ENCODE measurements around the gene PTPA. TPM values are rescaled to one million over a fixed set of nuclear protein-coding genes. Genes with fewer than 3 reads are reported as not detected.

The PTPA gene
- total and polyA plus RNA-seq, 9 of the 15 experiments (the other 6 are each of a cell fraction or from before 2014, with no cell fraction given) = 1.7 to 121 (median 72.6) TPM

- TF ChIP-seq XRCC5 (IDR thresholded peaks at IDR 0.05; ENCODE audit: low read depth, low read length) (peak; percentile 89), ZBTB8A (IDR thresholded peaks at IDR 0.05; ENCODE audit: partially characterized antibody) (no peak), ILF3 (IDR thresholded peaks at IDR 0.05; ENCODE audit: borderline replicate concordance) (no peak), FUS (optimal IDR thresholded peaks at IDR 0.05; ENCODE audit: low read depth, low read length) (no peak), SREBF1 (IDR thresholded peaks at IDR 0.05; ENCODE audit: borderline replicate concordance, low read depth, low read length) (peak; percentile 34; the same call in 1 of the 2 replicates), ELK1 (CRISPR knock-in tag; IDR thresholded peaks at IDR 0.05) (no peak), ESRRA (IDR thresholded peaks at IDR 0.05; ENCODE audit: borderline replicate concordance, low read depth) (peak; percentile 97), CEBPG (CRISPR knock-in tag; IDR thresholded peaks at IDR 0.05) (peak; percentile 4; the same call in 1 of the 2 replicates), CEBPG (tag; conservative IDR thresholded peaks at IDR 0.05 in 1 of 2, IDR thresholded peaks at IDR 0.05 in 1 of 2) (no peak), SMARCB1 (IDR thresholded peaks at IDR 0.05; ENCODE audit: insufficient read length, low read depth) (no peak), MEF2D (tag; conservative IDR thresholded peaks at IDR 0.05; ENCODE audit: low read depth) (peak; percentile 86), POLR2H (tag; IDR thresholded peaks at IDR 0.05; ENCODE audit: low read depth) (no peak), ZBTB7A (IDR thresholded peaks at IDR 0.05; ENCODE audit: borderline replicate concordance, control insufficient read depth, low read depth, low read length) (peak; percentile 40; the same call in 1 of the 2 replicates), HDAC1 (IDR thresholded peaks at IDR 0.05) (peak; percentile 28 to 94; a peak in 3 of 4 replicates), ZNF140 (CRISPR knock-in tag; IDR thresholded peaks at IDR 0.05) (no peak), SLC30A9 (CRISPR knock-in tag; IDR thresholded peaks at IDR 0.05) (no peak), FOXM1 (IDR thresholded peaks at IDR 0.05; ENCODE audit: low read depth) (peak; percentile 94), FOXM1 (CRISPR knock-in tag; IDR thresholded peaks at IDR 0.05; ENCODE audit: low read depth) (no peak), RFX7 (CRISPR knock-in tag; IDR thresholded peaks at IDR 0.05) (no peak), MYBL2 (IDR thresholded peaks at IDR 0.05; ENCODE audit: low read depth) (no peak), MYBL2 (CRISPR knock-in tag; IDR thresholded peaks at IDR 0.05; ENCODE audit: borderline replicate concordance) (no peak), SP1 (CRISPR knock-in tag; IDR thresholded peaks at IDR 0.05) (peak; percentile 95), HNRNPK (IDR thresholded peaks at IDR 0.05; ENCODE audit: low read depth, low read length, poor library complexity, severe bottlenecking) (no peak), CHD4 (IDR thresholded peaks at IDR 0.05; ENCODE audit: insufficient read depth, insufficient replicate concordance, low read depth, low read length, poor library complexity, severe bottlenecking) (no peak), ZNF408 (CRISPR knock-in tag; IDR thresholded peaks at IDR 0.05; ENCODE audit: low read depth) (no peak)
Observed at GRCh38 chr9:129068990-129069861, 42.0 kb upstream of the PTPA start (continued).
